ENCODE results near the gene SEMA3F. TPM values are rescaled to one million over a fixed set of nuclear protein-coding genes. Genes with fewer than 3 reads are reported as not detected.

The SEMA3F gene
- total and polyA plus RNA-seq, 9 donors: 1.9 to 31.5 (median 7.2) TPM

- no peak for TF ChIP-seq POLR2A (IDR thresholded peaks at IDR 0.05)
- TF ChIP-seq EP300 (IDR thresholded peaks at IDR 0.05): no peak
- no peak for TF ChIP-seq CTCF (IDR thresholded peaks at IDR 0.05)
- no peak overlapping the region for H3K27ac ChIP-seq
- no peak overlapping the region for H3K4me3 ChIP-seq
- peaks cover 23% of the 10 kb centered on the region for H3K4me1 ChIP-seq (ENCODE audit: insufficient read depth)
- DNase-seq: no peak
- no peaks in the 10 kb centered on the region for H3K9me3 ChIP-seq
- 79 to 85% (median 85%) methylated on average over 5 of the region's 5 CpGs for WGBS, 3 donors
- intact Hi-C loops (cut with DNase I): no loop called here
- H3K27me3 ChIP-seq: no peaks in the 10 kb centered on the region
- no peaks in the 10 kb centered on the region for H3K36me3 ChIP-seq
These were observed 7.1 kb downstream of the SEMA3F start for GRCh38 chr3:50162034-50162883.

- peak in 4 of 5 donors; percentile 60 to 75 (median 66) for DNase-seq
- no peaks in the 10 kb centered on the region for H3K27me3 ChIP-seq
- no peak for TF ChIP-seq EP300 (IDR thresholded peaks at IDR 0.05)
- no peak for TF ChIP-seq POLR2A (IDR thresholded peaks at IDR 0.05)
- no peak for TF ChIP-seq CTCF (IDR thresholded peaks at IDR 0.05)
- no peaks in the 10 kb centered on the region for H3K36me3 ChIP-seq
- intact Hi-C loops (cut with DNase I): no loop called here
- H3K4me1 ChIP-seq (ENCODE audit: insufficient read depth): peaks cover 24% of the 10 kb centered on the region
- no peaks in the 10 kb centered on the region for H3K9me3 ChIP-seq
- H3K27ac ChIP-seq: peak overlapping the region in 1 of 2 donors; percentile 30
- no peak overlapping the region for H3K4me3 ChIP-seq
- 40 to 59% (median 50%) methylated on average over 8 of the region's 8 CpGs for WGBS, 3 donors
These were observed 8.7 kb downstream of the SEMA3F start for GRCh38 chr3:50163572-50164455.

DNA sequence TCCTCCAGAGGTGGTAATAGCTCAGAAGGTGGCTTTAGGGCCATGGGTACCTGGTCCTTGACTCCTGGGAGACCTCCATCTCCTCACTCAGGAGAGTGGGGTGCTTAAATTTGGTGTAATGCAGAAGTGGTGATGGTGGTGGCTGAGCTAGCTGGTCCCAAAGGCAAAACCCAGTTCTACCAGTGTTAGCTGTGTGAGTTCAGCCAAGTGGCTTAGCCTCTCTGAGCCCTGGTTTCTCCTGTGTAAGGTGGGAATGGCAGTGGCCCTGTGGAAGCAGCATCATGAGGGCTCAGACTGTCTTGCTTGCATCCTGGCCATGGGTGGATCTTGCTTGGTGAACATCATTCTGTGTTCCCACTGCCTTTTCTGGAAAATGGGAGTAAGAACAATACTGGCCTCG lies 9.4 kb downstream of the SEMA3F start:
- Histone ChIP-seq H3K36me3 (no peaks in the 10 kb centered on the region), H3K4me3 (no peak overlapping the region), H3K9me3 (no peaks in the 10 kb centered on the region), H3K27me3 (no peaks in the 10 kb centered on the region), H3K4me1 (ENCODE audit: insufficient read depth) (peaks cover 24% of the 10 kb centered on the region), H3K27ac (peak overlapping the region in 1 of 2 donors; percentile 30)
- DNase-seq: no peak
- intact Hi-C loops (cut with DNase I): no loop called here
- TF ChIP-seq POLR2A (IDR thresholded peaks at IDR 0.05): no peak
- TF ChIP-seq CTCF (IDR thresholded peaks at IDR 0.05): no peak
- TF ChIP-seq EP300 (IDR thresholded peaks at IDR 0.05): no peak
- WGBS, 3 donors: 25 to 64% (median 42%) methylated on average over 1 of the region's 1 CpG

DNA sequence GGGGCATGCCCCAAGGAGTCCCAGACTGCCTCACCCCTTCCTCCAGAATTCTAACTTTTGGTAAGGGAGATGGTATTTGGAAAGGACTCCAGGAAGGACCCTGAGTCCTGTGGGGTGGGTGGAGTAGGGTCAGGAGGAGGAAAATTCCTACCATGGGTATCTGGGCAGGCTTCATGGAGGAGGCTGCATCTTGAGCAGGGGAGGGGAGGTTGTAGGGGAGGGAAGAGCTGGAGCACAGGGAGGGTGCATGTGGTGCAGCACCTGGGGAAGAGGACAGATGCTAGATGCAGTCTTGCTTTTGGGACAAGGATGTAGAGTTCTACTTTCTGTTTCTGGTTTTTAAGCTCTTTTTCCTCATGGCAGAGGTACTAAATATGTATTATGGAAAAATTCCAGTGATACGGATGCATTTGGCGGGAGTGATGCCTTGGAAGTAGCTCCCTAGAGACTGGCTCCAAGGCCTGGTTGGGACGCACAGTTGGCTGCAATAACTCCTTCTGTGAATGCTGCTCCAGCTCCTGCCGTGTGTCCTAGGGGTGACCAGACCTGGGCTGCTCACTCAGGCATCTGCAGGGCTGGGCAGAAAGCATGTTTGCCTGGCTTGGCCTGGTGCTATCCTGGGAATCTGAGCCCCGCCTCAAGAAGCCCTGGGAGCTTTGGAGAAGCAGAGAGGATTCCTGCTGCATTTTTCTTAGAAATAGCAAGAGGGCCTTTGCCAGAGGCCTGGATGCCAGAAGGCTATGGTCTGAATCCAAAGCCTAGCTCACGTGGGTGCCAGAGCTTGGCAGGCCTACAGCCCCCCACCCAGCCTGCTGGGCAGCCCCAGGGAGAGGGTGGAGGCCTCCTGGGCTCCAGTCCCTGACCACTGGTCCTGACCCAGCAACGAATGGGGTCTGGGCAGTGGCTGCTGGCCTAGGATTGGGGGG lies 10.1 kb downstream of the SEMA3F start:
- H3K4me1 ChIP-seq (ENCODE audit: insufficient read depth): peaks cover 24% of the 10 kb centered on the region
- H3K4me3 ChIP-seq: no peak overlapping the region
- no peaks in the 10 kb centered on the region for H3K9me3 ChIP-seq
- WGBS, 3 donors: 6 to 7% (median 7%) methylated on average over 7 of the region's 7 CpGs
- TF ChIP-seq CTCF (IDR thresholded peaks at IDR 0.05): no peak
- no peak for TF ChIP-seq POLR2A (IDR thresholded peaks at IDR 0.05)
- TF ChIP-seq EP300 (IDR thresholded peaks at IDR 0.05): no peak
- peak; percentile 55 to 74 (median 67) for DNase-seq
- intact Hi-C loops (cut with DNase I): no loop called here
- peak overlapping the region; percentile 0 to 77 for H3K27ac ChIP-seq
- no peaks in the 10 kb centered on the region for H3K36me3 ChIP-seq
- no peaks in the 10 kb centered on the region for H3K27me3 ChIP-seq

Measured in ovary (tissue), 9 donors.